ENCODE data around the gene MRPS7.

GRCh38 chr17:75308732-75309629, 47.3 kb downstream of the MRPS7 start:
- TF ChIP-seq CTCF (conservative IDR thresholded peaks at IDR 0.05 in 1 of 2, IDR thresholded peaks at IDR 0.05 in 1 of 2; ENCODE audit: low read depth in 1 of 2, low read length in 2 of 2), result no peak
- TF ChIP-seq EZH2 (IDR thresholded peaks at IDR 0.05; ENCODE audit: low read length, missing control alignments), result no peak

Measured in fibroblast of lung (primary cell).